HEK293T (cell line): Measurements from ENCODE around the gene C14orf132.

Experiments
- FOXM1 ChIP-seq: fragments of 450-650 bp; IDR thresholded peaks from 2 replicates; pipeline ENCODE4 v1.6.1; 2017; ENCODE audit warnings: mild to moderate bottlenecking, borderline replicate concordance
- HDGF ChIP-seq: fragments of 450-650 bp; IDR thresholded peaks from 2 replicates; pipeline ENCODE4 v1.6.1; 2017; ENCODE audit warnings: antibody characterized with exemption, borderline replicate concordance
- TARDBP ChIP-seq: fragments of 450-650 bp; IDR thresholded peaks from 2 replicates; pipeline ENCODE4 v1.6.1; 2016

- TF ChIP-seq HDGF, result no peak
- TF ChIP-seq TARDBP, result no peak
- TF ChIP-seq FOXM1, result no peak
These were observed 7.5 kb upstream of the C14orf132 start for GRCh38 chr14:96031691-96032090.
